CD4-positive, alpha-beta T cell treated with Interferon gamma for 1 hour (primary cell): ENCODE data around the gene B3GNT5.
A peak's percentile ranks its signal among the peaks of the same experiment; 100 is the strongest.
"Not testable (repeated sequence)": the region's sequence is repeated elsewhere in the genome, so short reads cannot be mapped to it uniquely, and the experiment has no call there.

Source experiments
- DNase-seq: peaks from one replicate; pipeline ENCODE4 v3.0.0-alpha.2; 2020

B3GNT5 gene, protein sequence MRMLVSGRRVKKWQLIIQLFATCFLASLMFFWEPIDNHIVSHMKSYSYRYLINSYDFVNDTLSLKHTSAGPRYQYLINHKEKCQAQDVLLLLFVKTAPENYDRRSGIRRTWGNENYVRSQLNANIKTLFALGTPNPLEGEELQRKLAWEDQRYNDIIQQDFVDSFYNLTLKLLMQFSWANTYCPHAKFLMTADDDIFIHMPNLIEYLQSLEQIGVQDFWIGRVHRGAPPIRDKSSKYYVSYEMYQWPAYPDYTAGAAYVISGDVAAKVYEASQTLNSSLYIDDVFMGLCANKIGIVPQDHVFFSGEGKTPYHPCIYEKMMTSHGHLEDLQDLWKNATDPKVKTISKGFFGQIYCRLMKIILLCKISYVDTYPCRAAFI

DNA sequence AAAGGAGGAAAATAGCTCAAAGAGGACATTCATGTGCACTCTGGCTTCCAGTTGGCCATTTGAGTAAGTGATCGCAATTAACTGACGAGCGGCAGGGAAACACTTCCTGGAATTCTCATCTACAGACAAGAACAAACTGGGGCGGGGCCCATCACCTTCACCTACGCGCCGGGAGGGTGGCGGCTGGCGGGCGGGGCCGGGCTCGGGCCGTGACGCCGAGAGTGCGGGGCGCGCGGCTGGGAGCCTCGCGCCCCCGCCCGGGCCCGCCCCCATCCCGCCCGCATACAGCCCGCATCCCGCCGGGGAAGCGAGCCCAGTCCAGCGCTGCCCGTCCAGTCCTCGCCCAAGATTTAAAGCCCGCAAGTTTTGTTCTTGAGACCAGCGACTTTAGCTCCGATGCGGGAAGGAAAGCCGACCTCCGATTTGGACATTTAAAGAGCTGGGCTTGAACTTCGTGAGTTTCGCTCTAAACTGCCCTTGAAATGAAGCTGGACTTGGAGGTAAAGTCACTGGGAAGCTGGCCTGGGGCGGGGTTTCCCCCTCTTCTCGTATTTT is at the start of gene B3GNT5:
TSS of gene B3GNT5 (plus strand) at position 281 of the 555 bp plus-strand sequence. CDS start 16,546 bp downstream, outside the sequence.
- DNase-seq: peak; percentile 7

DNA sequence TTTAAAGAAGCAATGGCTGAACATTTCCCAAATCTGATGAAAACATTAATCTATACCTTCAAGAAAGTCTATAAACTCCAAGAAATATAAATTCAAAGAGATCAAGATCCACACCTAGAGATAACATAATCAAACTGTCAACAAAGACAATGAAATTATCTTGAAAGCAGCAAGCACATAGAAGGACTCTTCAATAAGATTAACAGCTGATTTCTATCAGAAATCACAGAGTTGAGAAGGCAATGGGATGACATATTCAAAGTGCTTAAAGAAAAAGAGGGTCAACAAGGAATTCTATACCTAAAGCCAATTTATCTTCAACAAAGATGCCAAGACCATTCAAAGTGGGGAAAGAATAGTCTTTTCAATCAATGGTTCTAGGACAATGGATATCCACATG is 49.4 kb upstream of the B3GNT5 start:
- DNase-seq: no peak

DNA sequence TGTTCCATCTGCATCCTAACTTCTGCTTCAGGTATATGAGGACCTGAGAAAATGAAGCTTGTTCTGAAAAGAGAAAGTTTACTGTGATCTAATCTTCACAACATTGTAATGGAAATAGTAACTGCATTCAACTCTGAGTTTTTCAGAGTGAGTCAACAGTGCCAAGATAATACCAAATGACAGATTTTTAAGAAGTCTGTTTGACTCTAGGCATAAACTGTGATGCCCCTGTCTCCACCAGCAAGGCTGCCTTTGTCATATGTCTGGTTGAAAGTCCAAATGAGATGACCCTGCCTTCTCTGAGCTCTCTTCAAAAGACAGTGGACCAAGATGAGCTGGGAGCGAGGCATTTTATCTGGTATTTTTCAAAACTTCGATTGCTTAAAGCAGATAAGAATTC is 44.8 kb upstream of the B3GNT5 start:
- DNase-seq: no peak

DNA sequence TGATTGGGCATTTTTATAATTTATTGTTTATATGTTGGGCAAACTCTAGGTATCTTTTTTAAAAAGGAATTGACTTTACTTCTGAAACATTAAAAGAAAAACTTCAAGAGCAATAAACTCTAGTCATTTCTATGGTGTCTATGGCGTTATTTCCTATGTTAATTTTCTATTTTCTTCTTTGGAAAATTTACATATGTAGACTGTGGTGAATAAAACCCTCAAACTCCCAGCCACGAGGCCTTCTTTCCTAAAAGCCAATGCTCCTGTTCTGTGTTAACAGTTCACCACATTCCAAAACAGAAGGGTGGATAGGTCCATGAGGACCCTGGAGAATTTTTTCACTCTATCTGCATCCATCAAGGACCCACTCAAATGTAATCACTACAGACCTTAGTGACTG is 44.3 kb upstream of the B3GNT5 start:
- no peak for DNase-seq

DNA sequence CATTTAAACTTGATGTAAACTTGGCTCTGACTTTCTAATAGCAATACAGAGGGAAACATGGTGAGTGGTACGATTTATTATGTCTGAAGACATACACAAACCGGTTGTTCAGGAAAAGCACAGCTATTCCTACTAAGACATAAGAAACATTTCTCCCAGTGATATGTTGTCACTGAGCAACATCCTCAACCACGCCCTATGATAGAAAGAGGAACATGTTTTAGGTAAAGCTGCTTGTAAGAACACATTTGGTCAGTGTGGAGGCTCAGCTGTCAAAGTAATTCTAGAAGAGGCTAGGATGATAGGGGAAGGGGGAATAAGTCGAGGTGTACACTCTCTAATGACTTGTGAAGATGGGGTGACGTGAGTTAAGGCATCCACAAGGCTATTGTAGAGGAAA is 42.7 kb upstream of the B3GNT5 start:
- DNase-seq: no peak

DNA sequence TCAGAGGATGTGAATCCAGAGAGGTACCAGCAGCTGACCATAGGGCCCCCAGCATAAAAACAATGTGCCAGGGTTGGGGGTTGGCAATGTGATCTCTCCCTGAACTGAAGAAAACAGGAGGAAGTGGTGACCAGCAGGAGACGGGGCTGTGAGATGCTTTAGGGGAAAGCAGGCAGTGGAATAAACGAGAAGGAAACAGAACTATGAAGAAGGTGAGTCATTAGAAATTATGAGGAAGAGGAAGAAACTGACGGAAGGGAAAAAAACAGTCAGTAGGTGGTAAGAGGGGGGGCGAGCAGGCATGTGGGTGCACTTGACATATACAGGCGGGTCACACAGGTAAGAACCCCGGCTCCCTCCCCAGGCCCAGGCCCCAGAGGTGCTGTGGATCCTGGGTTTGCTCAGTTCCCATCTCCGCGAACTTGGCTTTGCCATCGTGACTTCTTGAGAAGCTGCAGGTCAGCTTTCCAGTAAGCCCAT is 42.2 kb upstream of the B3GNT5 start:
- peak; percentile 51 for DNase-seq

DNA sequence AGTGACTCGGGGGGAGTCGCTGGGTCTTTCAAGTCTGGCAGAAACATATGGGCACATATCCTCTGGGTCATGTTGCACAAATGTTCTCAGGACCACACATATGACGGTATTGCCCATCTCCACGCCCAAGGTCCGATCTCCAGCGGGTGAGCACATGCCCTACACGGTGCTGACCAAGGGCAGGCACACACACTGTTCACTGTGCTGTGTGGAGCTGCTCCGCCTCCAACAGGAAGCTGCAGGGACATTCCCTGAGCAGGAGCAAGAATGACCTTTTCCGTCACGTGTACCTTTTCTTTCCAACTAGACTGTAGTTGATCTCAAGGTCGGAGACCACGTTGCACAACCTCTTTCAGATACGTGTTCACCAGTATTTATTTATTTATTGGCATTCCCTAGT is 41.7 kb upstream of the B3GNT5 start:
- DNase-seq: peak; percentile 11

DNA sequence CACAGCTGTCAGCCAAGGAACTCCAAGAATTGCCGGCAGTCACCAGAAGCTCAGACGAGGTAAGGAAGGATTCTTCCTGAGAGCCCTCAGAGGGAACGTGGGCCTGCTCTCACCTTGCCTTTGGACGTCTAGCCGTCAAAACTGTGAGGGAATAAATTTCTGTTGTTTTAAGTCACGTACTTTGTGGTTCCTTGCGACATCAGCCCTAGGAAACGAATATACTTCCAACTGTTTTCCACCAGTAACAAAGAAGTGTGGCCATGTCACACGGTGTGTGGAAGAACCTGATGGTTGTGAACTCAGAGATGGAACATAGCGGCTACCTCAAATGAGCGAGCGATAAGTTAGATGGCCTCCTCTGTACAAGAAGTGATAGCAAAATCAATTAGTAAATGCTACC is 41.0 kb upstream of the B3GNT5 start:
- no peak for DNase-seq

DNA sequence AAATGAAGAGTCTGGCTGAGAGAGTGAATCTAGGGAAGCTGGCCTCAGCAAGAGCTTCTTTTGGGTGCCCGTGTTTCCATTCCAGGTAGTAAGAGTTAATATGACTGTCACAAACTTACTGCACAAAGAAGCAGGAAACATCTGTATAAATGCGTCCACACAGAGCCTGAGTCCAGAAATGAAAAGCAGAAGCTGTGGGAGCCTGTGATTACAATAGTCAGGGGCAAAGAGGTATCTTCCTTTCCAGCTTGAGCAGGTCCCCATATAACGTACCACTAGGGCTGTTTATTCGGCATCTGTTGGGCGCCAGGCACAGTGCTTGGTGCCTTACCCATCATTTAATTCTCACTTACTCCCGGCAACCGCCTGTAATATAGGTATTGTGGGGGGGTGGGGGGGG is 40.5 kb upstream of the B3GNT5 start:
- peak; percentile 42 for DNase-seq

DNA sequence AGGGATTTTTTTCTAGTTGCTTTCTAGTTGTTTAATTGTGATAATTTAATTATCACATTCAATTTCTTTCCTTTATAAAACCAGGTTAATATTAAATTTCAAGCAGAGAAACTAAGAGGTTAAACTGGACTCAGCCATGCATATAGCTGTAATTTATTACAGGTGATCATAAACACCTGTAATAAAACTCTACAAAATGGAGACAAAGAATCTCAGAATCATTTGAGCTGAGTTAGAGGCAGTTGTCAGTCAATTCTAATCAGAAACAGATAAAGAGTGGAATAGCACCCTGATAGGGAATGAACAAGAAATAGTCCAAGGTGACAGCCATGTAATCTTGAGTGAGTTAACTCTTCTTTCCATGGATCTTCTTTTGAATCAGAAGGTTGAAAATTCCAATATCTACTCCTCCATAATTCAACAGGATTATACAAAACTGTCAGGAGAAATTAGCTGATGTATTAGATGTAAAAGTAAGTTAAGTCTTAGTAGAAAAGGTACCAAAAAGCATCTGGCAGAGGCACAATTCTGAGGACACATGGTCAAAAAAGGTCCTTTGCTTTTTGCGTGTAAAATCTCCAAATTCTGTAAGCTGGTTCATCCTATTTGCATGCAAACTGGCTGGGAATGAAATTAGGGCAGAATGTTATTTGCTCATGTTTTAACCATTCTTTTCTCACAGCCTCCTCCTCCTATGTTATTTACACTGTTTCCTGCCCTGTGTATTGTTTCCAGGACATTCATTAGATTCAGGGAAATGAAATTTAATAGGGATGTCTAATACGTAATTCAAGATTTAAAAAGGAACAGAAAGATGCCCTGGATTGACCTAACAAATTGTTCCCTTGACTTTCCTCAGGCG is 39.4 kb upstream of the B3GNT5 start:
- no peak for DNase-seq

DNA sequence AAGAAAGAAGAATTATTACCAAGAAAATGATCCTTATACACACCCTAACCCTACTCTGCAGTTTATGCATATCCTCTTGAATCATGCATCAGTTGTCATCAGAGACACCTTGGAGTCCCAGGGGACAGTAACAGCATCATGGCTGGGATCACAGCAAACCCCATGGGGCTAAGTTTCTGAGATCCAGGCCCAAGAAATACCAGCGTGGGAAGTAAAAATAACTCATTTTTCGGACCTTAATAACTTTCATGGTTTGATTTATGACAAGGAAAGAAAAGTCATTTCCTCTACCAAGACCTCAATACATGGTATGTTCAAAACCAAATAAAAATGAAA is 38.8 kb upstream of the B3GNT5 start:
- no peak for DNase-seq

DNA sequence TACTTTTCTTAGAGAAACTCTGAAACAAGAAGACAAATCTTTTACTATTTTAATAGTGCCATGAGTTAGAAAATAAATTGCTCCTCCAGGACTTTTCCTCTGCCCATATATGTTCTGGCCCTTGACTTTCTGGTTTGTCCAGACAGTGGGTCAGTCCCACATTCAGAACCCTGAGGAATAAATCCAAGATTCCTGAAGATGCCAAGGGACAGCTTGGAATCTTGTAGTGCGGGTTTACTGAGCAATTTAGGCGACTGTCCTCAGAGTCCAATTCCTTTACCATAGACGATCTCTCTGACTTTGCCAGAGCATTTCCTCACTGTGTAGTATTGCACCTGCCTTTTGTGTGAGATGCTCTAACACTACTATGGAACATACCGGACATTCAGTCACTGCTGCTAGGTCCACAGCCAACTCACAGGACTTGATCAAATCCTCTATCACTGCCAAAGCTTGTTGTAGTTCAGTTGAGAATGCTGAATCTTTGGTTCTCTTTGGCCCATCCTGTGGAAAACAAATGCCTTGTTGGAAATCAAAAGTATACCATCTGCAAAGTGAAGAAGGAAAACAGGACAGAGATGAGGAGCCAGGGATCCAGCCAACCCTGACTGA is 37.4 kb upstream of the B3GNT5 start:
- DNase-seq: no peak

DNA sequence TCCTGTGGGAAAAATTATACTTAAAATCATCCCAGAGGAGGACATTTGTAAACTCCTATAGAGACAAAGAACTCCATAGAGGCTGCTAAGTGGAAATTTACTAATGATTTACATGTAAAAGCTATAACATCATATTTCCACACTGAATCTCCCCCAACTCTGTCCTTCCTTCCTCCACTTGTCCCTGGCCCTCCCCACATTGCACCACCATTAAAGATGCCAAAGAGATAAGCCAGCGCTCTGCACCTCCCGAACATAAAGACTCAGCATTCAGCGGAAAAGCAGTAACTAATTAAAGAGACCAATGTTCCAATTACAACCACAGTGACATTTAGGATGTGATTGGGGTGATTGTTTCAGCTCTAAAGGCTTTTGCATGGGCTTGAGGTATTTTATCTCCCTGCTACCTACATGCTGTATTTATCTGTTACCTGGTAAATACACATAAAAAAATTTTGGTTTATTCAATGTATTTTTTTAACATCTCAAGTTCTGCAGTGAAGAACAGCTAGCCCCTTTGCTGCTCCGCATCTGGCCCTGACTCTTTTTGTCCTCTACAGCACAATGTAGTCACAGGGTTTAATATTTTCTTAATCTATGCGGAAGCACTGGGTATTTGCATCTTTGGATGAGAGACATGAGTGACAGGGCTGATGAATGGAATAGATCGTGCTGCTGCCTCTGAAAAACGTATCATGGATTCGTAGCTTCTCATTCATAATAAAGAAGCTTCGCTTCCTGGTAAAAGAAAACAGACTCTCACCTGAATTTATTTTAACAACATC is 35.3 kb upstream of the B3GNT5 start:
- no peak for DNase-seq

DNA sequence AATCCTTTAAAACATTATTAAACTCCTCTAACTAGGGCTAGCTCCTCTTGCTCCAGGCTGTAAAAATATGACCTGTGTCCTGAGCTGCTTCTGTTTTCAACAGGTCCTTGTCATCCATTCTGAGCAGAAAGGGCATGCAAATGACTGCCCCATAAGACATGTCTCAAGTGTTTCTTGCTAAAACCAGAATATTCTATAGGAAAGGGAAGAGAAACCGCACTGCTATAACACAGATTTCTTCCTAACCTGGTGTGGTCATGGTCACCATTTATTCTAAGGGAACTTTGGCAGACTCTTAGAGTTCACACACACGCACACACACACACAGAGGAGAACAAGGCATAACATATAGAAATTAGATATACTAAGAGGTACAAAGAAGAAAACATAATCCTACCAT is 34.2 kb upstream of the B3GNT5 start:
- no peak for DNase-seq

DNA sequence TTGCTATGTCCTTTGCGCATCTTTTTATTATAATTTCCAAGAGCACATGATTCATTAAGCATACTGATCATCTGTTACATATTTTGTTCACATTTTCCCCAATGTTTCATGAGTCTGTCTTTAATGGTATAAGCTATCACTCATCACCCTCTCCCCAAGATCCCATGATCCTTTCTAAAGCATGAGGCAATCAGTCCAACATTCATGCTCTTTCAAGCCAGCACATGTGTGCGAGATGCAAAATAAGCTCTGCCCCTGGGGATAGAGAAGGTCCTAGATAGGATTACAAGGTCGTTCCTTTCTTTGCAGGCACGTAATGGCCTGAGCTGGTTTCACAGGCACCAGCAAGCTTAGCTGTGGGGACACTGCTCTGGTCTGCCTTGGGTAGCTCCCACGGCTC is 32.2 kb upstream of the B3GNT5 start:
- DNase-seq: no peak

DNA sequence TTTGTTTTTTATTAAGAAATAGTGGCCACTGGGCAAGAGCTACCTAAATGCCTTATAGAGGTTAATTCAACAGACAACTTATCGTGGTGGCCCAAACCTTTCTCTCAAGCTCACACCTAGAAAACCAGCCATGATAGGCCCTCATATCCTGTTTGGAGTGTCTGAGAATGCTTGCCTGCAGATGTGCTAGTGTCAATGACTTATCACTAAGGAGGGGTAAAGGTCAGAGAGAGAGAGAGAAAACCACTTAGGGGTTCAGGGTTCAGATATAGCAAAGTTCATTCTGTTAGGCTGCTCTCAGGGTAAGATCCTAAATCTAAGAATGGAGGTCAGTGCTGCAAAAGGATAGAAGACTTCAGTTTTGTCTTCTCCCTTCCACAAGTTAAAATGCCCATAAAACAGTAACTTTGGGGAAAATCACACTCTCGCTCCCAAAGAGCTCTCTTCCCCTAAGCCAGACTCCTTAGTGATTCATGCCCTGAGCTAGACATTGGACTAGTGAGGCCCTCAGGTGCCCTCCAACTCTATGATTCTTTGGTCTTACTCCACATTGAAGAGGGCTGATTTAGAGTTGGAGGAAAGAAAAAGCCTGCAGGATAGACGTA is 30.3 kb upstream of the B3GNT5 start:
- no peak for DNase-seq

DNA sequence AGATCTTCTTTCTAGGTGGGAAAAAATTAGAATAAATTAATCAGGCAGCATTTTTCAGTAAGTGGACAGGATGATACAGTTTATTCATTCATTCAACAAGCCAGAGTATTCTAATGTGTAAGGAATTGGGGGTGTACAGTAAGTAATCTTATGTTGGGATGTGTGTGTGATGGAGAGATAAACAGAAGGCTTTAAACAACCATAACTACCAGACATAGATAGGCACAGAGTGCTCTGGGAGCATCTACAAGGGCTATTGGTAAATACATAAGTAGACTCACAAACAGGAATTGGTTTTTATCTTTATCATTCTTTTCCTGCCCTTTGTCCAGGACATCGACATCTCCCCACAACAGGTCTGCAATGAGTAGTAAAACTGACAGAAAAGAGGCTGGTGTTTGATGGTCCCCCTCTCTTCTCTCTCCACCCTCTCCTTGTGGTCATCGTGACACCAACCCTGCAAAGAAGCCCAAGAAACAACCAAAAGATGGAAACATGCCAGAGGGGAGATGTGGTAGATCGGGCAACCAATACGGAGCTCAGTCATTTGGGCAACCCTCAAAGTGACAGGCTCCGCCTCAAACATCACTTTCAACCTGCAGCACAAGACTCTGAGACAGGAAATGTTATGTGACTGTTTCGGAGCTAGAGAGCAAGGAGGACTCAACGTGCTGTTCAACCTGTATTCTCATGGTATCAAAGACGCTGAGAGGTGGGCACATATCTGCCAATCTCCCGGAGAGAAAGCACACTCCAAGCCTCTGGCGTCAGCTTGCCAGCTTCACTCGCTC is 28.7 kb upstream of the B3GNT5 start:
- no peak for DNase-seq

DNA sequence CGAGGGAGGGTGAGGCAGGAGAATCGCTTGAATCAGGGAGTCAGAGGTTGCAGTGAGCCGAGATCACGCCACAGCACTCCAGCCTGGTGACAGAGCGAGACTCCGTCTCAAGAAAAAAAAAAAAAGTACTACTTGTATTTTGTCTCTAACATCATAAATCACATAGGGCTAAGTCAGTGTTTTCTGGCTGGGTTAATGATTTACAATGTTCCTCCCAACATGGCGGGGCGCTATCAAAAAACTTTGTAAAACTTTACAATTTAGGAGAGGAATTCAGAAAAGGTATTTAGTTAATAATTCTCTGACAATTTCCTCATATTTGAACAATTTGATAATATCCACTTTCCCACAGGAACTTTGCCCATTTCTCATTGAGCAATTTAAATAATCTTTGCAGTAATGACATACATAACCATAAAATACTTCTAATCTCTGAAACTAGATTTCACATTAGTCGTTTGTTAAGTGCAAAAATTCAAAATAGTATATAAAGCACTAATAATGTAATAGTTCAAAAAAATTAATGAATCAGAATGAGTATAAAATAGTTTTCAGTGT is 26.6 kb upstream of the B3GNT5 start:
- DNase-seq: no peak

DNA sequence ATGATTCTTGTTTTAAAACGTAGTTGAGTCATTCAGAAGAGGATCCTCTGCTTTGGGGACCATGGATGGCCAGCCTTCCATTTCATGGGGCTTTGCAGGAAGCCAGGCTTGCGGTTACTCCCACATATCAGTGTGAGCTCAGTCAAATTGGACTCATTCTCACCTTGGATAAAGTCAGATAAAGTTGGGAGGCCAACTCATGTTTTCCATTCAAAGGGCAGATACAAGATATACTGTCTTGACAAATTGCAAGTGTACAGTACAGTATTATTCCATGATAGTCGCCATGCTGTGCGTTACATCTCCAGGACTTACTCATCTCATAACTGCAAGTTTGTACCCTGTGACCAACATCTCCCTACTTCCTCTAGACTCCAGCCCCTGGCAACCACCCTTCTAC is 25.5 kb upstream of the B3GNT5 start:
- no peak for DNase-seq

DNA sequence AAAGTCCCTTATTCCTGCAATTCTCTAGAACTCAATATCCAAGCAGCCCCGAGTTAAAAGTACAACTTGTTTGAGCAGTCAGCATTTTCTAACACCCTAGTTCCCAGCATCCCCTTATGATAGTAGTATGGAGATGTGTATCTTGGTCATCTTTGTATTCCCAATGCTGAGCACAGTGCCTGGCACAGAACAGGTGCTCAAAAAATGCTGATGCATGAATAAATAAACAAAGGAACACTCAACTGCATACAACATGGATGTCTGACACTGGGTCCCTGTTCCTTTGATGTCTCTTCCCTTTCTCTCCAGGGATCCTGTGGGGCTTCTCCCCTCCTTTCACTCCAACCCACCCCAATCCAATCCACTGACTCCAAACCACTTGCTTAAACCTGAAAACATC is 23.9 kb upstream of the B3GNT5 start:
- no peak for DNase-seq

DNA sequence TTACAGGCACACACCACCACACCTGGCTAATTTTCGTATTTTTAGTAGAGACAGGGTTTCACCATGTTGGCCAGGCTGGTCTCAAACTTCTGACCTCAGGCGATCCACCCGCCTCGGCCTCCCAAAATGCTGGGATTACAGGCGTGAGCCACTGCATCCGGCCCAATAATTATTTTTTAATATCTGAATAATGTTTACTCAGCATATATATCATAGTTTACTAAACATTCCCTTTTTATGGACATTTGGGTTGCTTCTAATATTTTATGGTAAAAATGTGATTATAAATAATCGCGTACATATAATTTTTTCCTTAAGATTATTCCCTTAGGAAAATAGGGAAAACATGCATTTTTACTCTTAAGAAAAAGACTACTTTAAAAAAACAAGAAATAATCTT is 22.8 kb upstream of the B3GNT5 start:
- DNase-seq: not testable (repeated sequence)
